Upper lobe of right lung (tissue), 1 donor: Measurements from ENCODE around the gene HSPB1. TPM values are rescaled to one million over a fixed set of nuclear protein-coding genes. Genes with fewer than 3 reads are reported as not detected.

Source experiments
- ATAC-seq: fragments of 200-7000 bp; cut with Tn5 transposase; one replicate; pipeline ENCODE4 v1.9.1; 2020; ENCODE audit warnings: mild to moderate bottlenecking, moderate library complexity
- DNase-seq: peaks from one replicate; pipeline ENCODE4 v3.0.0-alpha.2; 2020
- H3K27ac ChIP-seq: fragments of 200-600 bp; one replicate; pipeline ENCODE4 v1.8.0; 2022
- H3K27me3 ChIP-seq: fragments of 200-600 bp; one replicate; pipeline ENCODE4 v1.8.0; 2022; ENCODE audit warnings: mild to moderate bottlenecking
- H3K36me3 ChIP-seq: fragments of 200-600 bp; one replicate; pipeline ENCODE4 v1.8.0; 2022
- H3K4me1 ChIP-seq: fragments of 200-600 bp; one replicate; pipeline ENCODE4 v1.8.0; 2022
- H3K4me3 ChIP-seq: fragments of 200-600 bp; one replicate; pipeline ENCODE4 v1.8.0; 2022; ENCODE audit warnings: mild to moderate bottlenecking
- H3K9me3 ChIP-seq: fragments of 200-600 bp; one replicate; pipeline ENCODE4 v1.8.0; 2022
- intact Hi-C: fragments of 100-400 bp; cut with DNase I; formaldehyde crosslinking; loops from one replicate; pipeline ENCODE4 v1.11.0; 2022
- total RNA-seq: library from RNA; stranded (reverse); fragmentation: NEBNext Ultra II Directional; extraction: Animal tissue kit (Norgen Biotek cat#: 25700); gene quantifications from one replicate; pipeline ENCODE4 v1.2.1, GENCODE V29; 2021
- TF ChIP-seq, protein P1 (sequence below): fragments of 200-600 bp; IDR thresholded peaks from one replicate; pipeline ENCODE4 v1.8.0; 2022; ENCODE audit warnings: antibody characterized with exemption
- donor health status: DM: no; HTN: yes; CAD: no; lungs with severe emphysema.

Gene HSPB1
- total RNA-seq, 1 donor from 2014 or later = 494 TPM

DNA sequence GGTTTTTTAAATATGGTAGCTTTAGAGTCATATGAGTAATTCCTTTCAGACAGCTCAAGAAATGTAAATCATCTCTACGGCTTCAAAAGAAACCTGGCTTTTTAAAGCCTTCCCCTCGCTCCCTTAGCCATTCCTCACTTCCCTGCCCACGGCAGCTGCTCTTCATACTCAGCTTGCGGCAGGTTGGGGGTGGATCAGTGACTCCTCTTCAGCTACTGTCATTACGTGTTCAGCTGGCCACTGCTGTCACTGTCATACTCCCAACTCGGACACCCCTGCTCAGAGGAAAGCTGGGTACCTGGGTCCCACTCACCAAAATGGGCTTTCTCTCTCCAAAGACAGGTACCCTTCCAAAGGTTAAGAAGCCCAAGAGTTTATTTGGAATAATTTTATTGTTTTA, 49.7 kb downstream of the HSPB1 start:
- Histone ChIP-seq H3K36me3 (peaks cover 26% of the 10 kb centered on the region), H3K4me3 (no peak overlapping the region), H3K27ac (no peak overlapping the region), H3K9me3 (no peaks in the 10 kb centered on the region), H3K27me3 (no peaks in the 10 kb centered on the region), H3K4me1 (peaks cover 40% of the 10 kb centered on the region)
- intact Hi-C loops = no loop called here
- no peak for ATAC-seq
- TF ChIP-seq, protein P1, sequence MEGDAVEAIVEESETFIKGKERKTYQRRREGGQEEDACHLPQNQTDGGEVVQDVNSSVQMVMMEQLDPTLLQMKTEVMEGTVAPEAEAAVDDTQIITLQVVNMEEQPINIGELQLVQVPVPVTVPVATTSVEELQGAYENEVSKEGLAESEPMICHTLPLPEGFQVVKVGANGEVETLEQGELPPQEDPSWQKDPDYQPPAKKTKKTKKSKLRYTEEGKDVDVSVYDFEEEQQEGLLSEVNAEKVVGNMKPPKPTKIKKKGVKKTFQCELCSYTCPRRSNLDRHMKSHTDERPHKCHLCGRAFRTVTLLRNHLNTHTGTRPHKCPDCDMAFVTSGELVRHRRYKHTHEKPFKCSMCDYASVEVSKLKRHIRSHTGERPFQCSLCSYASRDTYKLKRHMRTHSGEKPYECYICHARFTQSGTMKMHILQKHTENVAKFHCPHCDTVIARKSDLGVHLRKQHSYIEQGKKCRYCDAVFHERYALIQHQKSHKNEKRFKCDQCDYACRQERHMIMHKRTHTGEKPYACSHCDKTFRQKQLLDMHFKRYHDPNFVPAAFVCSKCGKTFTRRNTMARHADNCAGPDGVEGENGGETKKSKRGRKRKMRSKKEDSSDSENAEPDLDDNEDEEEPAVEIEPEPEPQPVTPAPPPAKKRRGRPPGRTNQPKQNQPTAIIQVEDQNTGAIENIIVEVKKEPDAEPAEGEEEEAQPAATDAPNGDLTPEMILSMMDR = no peak
- no peak for DNase-seq

DNA sequence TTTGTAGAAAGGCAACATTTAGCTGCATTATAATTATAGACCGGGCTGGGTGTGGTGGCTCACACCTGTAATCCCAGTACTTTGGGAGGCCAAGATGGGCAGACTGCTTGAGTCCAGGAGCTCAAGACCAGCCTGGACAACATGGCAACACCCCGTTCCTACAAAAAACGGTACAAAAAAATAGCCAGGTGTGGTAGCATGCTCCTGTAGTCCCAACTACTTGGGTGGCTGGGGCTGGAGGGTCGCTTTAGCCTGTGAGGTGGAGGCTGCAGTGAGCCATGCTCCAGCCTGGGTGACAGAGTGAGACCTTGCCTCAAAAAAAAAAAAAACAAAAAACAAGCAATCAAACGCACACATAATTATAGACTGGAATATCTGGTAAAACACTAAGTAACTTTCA, 51.3 kb downstream of the HSPB1 start:
- no peak overlapping the region for H3K27ac ChIP-seq
- H3K36me3 ChIP-seq = peaks cover 23% of the 10 kb centered on the region
- H3K4me1 ChIP-seq = peaks cover 30% of the 10 kb centered on the region
- intact Hi-C loops = no loop called here
- ATAC-seq (no peak), DNase-seq (no peak)
- H3K27me3 ChIP-seq = no peaks in the 10 kb centered on the region
- no peaks in the 10 kb centered on the region for H3K9me3 ChIP-seq
- H3K4me3 ChIP-seq = no peak overlapping the region
- TF ChIP-seq, protein P1 = no peak

Other genes with a start within 250 kb of the HSPB1 start
- 1.1 TPM for gene SRRM3, start 100.8 kb upstream of the HSPB1 start, total RNA-seq
- gene YWHAG, start 56.3 kb downstream of the HSPB1 start, total RNA-seq = 102 TPM
- gene SSC4D, start 107.0 kb downstream of the HSPB1 start, total RNA-seq = 1.1 TPM
- 0.84 TPM for gene ZP3, start 122.3 kb downstream of the HSPB1 start, total RNA-seq
- gene DTX2, start 159.0 kb downstream of the HSPB1 start, total RNA-seq = 25.6 TPM
- 25.2 TPM for gene UPK3B, start 207.9 kb downstream of the HSPB1 start, total RNA-seq
- 0.90 TPM for gene SPDYE16, start 240.6 kb downstream of the HSPB1 start, total RNA-seq